NCI-H2196 treated with DMSO at 0.1 percent for 48 hours (cell line): ENCODE results near the gene LRRC26.
"Not testable (repeated sequence)": the region's sequence is repeated elsewhere in the genome, so short reads cannot be mapped to it uniquely, and the experiment has no call there.

Experiments
- DNase-seq: peaks from one replicate; lab custom pipeline; 2025; ENCODE audit not compliant: unreplicated experiment; lab: John Stamatoyannopoulos, UW

The LRRC26 gene

DNA sequence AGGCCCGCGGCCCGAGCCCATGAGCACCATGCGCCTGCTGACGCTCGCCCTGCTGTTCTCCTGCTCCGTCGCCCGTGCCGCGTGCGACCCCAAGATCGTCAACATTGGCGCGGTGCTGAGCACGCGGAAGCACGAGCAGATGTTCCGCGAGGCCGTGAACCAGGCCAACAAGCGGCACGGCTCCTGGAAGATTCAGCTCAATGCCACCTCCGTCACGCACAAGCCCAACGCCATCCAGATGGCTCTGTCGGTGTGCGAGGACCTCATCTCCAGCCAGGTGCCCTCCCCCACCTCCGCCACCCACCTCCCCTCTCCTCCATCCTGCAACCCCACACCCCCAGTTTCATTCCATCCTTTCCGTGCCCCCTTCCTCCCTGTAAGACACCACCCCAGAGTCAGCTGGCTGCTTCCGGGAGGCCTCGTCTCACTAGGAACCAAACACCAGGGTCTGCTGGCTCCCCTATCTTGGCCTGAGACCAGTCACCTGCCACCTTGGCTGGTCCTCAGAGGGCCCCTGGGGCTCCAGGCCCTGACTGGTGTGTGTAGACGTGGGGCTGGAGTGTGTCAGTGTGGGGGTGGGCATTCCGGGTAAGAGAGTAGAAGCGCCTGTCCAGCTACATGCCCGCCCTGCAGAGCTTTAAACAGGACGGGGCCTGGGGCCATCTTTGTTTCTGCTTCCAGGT, 30.2 kb downstream of the LRRC26 start:
- no peak for DNase-seq

DNA sequence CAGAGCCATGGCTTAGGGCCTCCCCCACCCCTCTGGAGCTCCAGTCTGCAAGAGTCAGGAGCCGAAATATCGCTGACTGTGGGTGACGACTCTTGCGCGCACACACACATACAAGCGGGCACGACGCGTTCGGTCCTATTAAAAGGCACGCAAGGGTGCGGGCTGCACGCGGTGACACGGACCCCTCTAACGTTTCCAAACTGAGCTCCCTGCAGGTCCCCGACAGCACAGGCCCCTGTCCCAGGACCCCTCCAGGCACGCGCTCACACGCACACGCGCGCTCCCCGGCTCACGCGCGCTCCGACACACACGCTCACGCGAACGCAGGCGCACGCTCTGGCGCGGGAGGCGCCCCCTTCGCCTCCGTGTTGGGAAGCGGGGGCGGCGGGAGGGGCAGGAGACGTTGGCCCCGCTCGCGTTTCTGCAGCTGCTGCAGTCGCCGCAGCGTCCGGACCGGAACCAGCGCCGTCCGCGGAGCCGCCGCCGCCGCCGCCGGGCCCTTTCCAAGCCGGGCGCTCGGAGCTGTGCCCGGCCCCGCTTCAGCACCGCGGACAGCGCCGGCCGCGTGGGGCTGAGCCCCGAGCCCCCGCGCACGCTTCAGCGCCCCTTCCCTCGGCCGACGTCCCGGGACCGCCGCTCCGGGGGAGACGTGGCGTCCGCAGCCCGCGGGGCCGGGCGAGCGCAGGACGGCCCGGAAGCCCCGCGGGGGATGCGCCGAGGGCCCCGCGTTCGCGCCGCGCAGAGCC, 31.0 kb downstream of the LRRC26 start, which contains the start of gene GRIN1:
TSS of gene GRIN1 (plus strand) at position 433 of the 746 bp plus-strand sequence. CDS start 333 bp downstream, outside the sequence.
- no peak for DNase-seq

DNA sequence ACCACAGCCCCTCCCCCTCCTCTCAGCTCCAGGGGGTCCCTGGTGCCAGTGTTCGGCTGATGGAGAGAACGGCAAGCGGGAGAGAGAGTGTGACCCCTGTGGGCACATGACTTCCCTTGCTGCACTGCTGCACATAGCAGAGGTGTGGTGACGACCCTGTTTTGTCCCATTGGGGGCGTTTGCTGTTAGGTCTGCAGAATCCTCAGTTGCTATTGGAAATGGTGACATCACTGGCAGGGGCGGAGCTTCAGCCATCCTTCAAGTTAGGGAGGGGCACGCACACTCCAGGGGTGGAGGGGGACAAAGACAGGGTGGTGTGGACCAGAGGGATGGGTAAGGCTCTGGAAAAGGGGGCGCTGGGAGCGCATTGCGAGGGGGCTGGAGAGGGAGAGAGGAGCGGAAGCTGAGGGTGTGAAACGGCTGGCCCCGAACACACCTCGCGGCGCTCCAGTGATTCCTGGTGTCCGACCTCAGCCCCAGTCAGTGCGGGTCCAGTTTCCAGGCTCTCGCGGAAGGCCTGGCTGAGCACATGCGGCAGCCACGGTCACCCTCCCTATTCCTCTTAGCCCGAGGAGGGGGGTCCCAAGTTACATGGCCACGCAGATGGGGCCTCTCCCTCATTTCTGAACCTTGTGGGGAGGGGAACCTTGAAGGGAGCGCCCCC, 31.7 kb downstream of the LRRC26 start:
- no peak for DNase-seq

DNA sequence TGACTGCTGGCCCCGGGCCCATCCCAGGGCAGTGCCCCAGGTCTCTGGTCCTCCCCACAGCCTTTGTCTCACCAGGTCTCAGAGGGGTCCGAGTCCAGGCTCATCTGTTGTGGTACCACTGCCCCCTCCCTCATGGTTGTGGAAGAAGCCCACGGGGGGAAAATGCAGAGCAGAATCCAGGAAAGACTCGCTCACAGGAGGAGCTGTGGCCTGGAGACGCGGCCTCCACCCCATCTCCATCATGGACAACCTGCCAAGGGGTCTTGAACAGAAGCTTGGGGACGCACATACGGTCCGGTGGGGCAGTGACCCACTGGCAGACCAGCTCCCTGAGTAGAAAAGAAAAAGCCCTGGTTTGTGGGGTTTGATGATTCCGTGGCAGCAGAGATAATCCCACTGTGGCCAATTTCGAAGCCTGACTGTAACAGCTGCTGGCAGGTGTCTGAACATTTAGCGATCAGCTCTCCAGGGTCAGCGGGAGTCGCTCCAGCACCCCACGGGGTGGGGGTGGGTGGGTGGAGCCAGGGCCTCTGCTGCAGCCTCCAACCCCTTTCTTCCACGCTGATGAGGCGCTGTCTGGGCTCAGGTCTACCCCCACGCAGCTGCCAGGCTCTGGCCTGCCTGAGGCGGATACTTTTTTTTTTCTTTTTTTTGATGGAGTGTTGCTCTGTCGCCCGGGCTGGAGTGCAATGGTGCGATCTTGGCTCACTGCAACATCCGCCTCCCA, 32.8 kb downstream of the LRRC26 start:
- DNase-seq: no peak

DNA sequence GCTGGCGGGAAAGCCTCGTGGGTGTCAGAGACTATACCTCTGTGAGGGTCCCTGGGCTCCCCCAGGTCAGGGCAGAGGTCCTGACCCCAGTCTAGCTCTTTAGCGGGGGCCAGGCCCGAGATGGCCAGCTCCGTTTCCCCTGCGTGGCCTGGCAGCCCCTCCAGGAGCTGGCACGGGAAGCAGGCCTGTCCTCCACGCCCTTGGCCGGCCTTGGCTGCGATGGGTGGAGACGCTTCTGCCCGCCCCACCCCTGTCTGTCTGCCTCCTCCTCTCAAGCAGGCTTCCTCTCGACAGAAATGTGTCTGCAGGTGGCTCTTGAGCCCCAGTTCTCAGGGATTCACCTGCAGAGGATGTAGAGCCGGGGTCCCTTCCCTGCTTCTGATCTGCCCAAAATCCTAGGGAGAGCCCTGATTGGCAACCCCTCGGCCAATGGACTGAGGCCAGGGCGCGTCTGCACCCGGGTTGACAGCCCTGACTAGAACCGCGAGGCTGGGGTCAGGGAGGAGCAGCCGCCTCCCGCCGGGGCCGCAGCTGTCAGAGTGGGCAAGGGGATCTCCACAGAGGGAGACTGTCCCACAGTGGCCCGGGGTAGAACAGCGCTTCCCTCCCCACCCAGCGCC, 33.5 kb downstream of the LRRC26 start:
- DNase-seq: no peak

DNA sequence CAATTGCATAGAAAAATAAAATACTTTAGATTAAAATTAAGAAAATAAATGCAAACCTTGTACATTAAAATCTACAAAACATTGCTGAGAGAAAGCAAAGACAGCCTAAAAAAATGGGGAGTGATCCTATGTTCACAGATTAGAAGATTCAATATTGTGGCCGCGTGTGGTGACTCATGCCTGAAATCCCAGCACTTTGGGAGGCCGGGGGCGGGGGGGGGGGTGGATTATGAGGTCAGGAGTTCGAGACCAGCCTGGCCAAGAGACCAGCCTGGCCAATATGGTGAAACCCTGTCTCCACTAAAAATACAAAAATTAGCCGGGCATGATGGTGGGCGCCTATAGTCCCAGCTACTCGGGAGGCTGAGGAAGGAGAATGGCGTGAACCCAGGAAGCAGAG, 34.7 kb downstream of the LRRC26 start:
- not testable (repeated sequence) for DNase-seq

DNA sequence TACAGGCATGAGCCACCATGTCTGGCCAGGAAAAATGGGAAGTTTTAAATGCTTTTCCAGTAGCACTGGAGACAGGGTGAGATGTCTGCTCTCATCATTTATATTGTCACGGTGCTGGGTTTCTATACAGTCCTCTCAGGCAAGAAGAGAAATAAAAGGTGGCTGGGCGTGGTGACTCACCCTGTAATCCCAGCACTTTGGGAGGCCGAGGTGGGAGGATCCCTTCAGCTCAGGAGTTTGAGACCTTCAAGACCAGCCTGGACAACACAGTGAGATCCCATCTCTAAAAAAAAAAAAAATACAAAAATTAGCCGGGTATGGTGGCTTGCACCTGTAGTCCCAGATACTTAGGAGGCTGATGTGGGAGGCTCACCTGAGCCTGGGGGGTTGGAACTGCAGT, 35.7 kb downstream of the LRRC26 start:
- DNase-seq: no peak

DNA sequence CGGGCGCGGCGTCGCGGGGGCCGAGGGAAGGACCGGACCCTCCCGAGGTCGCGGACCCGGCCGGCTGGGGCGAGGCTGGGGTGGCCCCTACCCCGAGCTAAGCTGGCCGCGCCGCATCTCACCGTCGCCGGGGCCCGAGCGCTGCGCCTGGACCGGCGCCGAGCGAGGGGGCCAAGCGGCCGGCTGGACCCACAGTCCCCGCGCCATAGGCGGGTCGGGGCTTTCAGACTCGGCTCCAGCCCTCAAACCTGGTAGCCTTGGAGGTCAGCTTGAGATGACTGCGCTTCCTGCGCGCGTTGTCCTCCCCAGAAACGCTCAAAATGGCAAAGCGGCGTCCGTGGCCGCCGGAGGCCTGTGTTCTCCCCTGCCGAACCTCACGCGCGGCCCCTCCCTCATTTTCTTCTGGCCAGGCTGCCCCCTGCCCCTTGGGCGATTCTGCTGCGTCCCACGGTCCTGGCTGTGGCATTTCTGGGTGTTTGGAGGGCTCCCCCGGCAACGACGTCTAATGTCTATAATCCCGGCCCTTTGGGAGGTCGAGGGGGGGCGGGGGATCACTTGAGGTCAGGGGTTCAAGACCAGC, 39.6 kb downstream of the LRRC26 start:
- DNase-seq: no peak

DNA sequence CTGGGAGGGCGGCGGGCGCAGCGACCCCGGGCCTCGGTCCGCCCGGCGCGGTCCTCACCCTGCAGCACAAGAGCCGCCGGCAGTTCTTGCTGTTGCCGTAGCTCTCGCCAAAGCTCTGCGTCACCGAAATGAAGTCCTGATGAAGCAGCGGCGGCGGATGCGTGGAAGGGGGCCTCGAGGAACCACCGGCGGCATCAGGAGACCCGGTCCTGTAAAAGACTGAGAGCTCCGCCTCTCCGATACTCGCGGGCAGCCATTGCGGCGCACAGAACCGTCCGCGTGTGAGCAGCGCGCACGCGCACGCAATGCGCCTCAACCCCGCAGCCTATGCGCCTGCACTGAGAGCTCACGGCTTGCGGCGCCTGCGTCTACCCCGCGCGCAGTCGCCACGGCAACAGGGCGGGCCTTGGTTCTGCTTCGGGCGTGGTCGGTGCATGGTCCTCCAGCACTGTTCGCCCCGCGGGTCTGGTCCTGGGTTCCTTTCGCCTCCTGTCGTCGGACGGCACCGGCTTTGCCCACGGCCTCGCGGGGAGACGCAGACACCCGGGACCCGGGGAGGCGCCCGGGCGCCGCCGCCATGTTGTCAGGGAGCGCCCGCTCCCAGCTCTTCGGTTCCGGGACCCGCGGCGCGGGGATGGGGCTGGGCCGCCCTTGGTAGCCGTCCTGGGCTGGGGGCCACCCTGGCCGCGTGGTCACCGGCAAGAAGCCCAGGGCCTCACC, 40.2 kb downstream of the LRRC26 start:
- DNase-seq: peak; percentile 82

DNA sequence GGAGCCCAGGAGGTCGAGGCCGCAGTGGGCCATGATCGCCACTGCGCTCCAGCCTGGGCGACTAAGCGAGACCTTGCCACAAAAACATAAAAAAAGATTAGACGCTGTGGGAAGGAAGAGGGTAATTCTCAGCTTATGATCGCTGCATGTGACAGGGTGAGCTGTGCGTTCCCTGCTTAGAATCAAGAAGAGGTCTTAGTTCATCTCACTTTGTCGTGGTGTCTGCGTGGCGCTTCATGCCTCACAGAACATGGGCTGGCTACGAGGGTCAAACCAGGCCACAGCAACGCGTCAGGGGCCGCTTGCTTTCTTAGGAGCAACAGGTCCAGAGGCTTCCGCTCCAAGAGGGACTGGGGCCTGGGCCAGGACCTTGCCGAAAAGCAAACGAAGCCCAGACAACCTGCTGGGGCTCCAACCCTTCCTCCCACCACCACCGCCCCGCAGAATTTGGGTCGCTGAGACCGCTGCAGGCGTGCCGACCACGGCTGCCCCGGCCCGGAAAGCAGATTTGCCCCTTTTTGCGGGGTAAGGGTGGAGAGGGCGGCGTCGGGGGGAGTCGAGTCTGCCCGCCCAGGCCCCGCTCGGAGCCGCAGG, 40.9 kb downstream of the LRRC26 start:
- no peak for DNase-seq

DNA sequence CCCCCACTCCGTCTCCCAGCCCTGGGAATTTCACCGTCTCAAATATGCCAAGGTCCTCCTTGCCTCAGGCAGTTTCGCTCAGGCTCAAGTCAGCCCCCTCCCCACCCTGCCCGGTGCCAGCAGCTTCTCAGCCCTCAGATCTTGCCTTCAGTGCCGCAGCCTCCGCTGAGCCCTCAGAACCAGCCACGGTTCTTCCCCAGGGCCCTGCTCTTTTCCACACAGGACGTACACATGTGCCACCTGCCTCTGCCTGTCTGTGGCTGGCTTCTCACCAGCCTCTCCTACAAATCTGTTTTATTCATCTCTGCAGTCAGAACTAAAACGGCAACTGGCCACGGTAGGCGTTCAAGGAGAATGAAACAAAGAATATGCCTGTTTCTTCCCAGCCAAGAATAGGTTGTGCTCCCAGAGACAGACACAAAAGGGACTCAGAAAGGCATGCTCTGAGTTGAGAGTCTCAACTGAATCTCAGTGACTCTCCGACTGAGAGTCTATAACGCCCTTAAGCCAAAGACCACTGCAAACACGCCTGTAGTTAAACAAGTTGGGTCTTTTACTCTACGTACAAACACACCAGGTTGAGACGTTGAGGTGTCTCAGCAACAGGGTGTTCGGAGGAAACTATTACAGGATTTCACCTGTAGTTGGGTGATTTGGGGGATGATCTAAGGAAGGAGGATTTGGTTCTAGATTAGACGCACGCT, 41.5 kb downstream of the LRRC26 start:
- DNase-seq: no peak

DNA sequence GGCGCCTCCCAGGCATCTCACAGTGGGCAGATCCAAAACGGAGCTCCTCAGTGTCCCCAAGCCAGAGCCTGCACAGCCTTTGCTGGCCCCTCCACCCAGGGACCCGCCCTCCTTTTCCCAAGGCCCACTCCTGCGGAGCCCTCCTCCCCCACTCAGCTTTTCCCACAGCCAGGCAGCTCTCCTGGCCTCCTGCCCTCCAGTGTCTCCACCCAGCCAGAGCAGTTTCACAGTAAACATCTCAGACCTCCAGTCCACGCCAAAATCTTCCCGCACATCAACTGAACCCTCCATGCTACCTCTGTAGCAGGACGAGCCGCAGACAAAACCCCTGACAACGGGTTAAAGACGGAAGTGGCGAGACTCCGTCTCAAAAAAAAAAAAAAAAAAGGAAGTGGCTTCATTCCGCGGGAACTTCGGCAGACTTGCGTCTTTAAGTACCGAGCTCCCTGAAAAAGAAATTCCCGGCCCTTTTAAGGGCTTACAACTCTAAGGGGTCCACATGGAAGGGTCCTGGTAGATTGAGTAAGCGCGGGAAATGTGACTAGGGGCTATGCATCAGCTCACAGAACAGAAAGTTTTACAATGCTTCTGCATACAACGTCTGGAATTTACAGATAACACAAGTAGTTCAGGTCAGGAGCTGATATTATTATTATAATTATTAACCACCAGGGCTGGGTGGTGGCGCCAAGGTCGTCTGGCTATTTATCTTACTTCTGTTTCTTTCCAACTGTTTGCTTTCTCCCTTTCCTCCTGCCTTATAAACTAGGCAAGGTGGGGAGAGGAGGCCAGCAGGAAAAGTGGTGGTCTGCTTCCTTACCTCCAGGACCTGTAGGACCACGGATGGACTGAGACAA, 42.3 kb downstream of the LRRC26 start:
- no peak for DNase-seq

DNA sequence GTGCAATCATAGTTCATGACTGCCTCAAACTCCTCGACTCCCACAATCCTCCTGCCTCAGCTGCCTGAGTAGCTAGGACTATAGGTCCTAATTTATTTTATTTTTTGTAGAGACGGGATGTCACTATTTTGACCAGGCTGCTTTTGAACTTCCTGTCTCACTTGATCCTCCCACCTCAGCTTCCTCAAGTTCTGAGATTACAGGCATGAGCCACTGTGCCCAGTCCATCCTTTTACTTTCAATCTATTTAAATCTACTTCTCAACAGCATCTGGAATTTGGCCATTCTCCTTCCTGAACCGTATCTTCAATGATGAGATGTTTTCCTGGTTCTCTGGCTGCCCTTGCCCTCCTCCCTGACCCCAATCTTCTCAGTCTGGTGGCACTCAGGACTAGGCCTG, 43.1 kb downstream of the LRRC26 start:
- no peak for DNase-seq

DNA sequence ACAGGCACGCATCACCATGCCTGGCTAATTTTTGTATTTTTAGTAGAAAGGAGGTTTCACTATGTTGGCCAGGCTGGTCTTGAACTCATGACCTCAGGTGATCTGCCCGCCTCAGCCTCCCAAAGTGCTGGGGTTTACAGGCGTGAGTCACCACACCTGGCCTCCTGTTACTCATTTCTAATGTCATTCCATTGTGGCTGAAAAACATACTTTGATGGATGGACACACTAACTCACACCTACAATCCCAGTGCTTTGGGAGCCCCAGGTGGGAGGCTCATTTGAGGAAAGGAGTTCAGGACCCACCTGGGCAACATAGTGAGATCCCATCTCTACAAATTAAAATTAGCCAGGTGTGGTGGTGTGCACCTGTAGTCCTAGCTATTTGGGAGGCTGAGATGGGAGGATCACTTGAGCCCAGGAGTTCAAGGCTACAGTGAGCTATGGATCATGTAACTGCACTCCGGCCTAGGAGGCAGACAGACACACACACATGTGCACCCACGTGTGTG, 45.8 kb downstream of the LRRC26 start:
- DNase-seq: not testable (repeated sequence)

DNA sequence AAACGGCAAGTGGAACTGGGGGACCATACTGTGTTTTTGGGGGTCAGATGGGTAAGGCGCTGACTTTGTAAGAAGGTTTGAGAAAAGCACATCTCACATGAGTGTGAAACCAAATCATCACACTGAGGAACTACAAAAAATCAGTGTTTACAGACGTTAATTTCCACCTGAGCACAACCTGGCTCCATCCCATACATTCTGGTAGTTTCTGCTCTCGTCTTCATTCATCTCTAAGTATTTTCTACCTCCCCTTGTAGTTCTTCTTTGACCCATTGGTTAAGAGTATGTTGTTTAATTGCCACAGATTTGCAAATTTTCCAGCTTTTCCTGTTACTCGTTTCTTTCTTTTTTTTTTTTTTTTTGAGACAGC, 46.4 kb downstream of the LRRC26 start:
- DNase-seq: no peak

DNA sequence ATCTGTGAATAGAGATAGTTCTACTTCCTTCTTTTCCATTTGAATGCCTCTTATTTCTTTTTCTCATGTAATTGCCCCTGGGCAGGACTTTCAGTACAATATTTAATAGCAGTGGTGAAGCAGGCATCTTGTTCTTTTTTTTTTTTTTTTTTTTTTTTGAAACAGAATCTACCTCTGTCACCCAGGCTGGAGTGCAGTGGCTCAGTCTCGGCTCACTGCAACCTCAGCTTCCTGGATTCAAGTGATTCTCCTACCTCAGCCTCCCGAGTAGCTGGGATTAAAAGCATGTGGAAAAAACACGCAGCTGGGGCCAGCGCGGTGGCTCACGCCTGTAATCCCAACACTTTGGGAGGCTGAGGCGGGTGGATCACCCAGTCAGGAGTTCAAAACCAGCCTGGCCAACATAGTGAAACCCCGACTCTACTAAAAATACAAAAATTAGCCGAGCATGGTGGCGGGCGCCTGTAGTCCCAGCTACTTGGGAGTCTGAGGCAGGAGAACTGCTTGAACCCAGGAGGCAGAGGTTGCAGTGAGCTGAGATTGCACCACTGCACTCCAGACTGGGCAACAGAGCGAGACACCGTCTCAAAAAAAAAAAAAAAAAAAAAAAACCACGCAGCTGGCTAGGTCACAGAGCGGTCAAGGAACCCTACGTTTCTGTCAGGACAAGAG, 46.9 kb downstream of the LRRC26 start:
- DNase-seq: not testable (repeated sequence)
